Fibroblast of lung (primary cell): ENCODE data around the gene HOXB6. TPM values are rescaled to one million over a fixed set of nuclear protein-coding genes. Genes with fewer than 3 reads are reported as not detected.

ENCODE experiments used
- DNase-seq, 2 donors: peaks; one replicate each; pipeline versions ENCODE4 v3.0.0 to v3.0.0-alpha.2; 2010; ENCODE audit warnings: low read depth in 2 of 2
- H2AFZ ChIP-seq: 2 replicates; pipeline ENCODE4 v1.5.1; 2012; ENCODE audit warnings: low read length, control low read depth, inconsistent platforms
- H3K27ac ChIP-seq: 2 replicates; pipeline ENCODE4 v1.5.1; 2011; ENCODE audit warnings: low read length, control low read depth; ENCODE audit not compliant: insufficient read depth
- H3K27me3 ChIP-seq: 2 replicates; pipeline ENCODE4 v1.5.1; 2011; ENCODE audit warnings: mild to moderate bottlenecking, low read length; ENCODE audit not compliant: control insufficient read depth, insufficient read depth
- H3K36me3 ChIP-seq: 2 replicates; pipeline ENCODE4 v1.5.1; 2011; ENCODE audit warnings: low read length; ENCODE audit not compliant: control insufficient read depth, insufficient read depth
- H3K4me1 ChIP-seq: 2 replicates; pipeline ENCODE4 v1.5.1; 2011; ENCODE audit warnings: low read length; ENCODE audit not compliant: control insufficient read depth, insufficient read depth; ENCODE audit errors: extremely low read depth
- H3K4me2 ChIP-seq: 2 replicates; pipeline ENCODE4 v1.5.1; 2011; ENCODE audit warnings: low read length, control low read depth; ENCODE audit not compliant: insufficient read depth; ENCODE audit errors: extremely low read depth
- H3K4me3 ChIP-seq, 4 experiments: fragments of 200-600 bp in 1 of 4; sonication (generic) in 1 of 4; replicated peaks in 1 of 4; 2 replicates each; pipeline ENCODE4 v1.5.1; 2011 to 2016; ENCODE audit warnings: low read length in 4 of 4, low read depth in 3 of 4, mild to moderate bottlenecking in 3 of 4, control low read depth in 2 of 4, inconsistent platforms in 1 of 4, mixed read lengths in 1 of 4; ENCODE audit not compliant: insufficient read depth in 1 of 4; ENCODE audit errors: control extremely low read depth in 1 of 4
- H3K79me2 ChIP-seq: 2 replicates; pipeline ENCODE4 v1.5.1; 2012; ENCODE audit warnings: mild to moderate bottlenecking, low read length, inconsistent platforms; ENCODE audit not compliant: control insufficient read depth, insufficient read depth
- H3K9ac ChIP-seq: 2 replicates; pipeline ENCODE4 v1.5.1; 2011; ENCODE audit warnings: mild to moderate bottlenecking, low read length, control low read depth; ENCODE audit not compliant: insufficient read depth
- H3K9me3 ChIP-seq: 2 replicates; pipeline ENCODE4 v1.5.1; 2012; ENCODE audit warnings: low read depth, low read length; ENCODE audit not compliant: control insufficient read depth, insufficient read depth
- H4K20me1 ChIP-seq: 2 replicates; pipeline ENCODE4 v1.5.1; 2011; ENCODE audit warnings: low read length; ENCODE audit not compliant: control insufficient read depth, insufficient read depth; ENCODE audit errors: extremely low read depth
- CTCF ChIP-seq, 2 donors: IDR thresholded peaks in 1 of 2; conservative IDR thresholded peaks in 1 of 2; 1 replicate in 1 of 2; 2 replicates in 1 of 2; pipeline ENCODE4 v1.5.1; 2011 to 2012; ENCODE audit warnings: low read length in 2 of 2, control low read depth in 1 of 2, inconsistent platforms in 1 of 2, low read depth in 1 of 2, mild to moderate bottlenecking in 1 of 2
- EZH2 ChIP-seq: IDR thresholded peaks from 2 replicates; pipeline ENCODE4 v1.5.1; 2012; ENCODE audit warnings: low read length, control low read depth, mild to moderate bottlenecking; ENCODE audit errors: missing control alignments
- polyA plus RNA-seq, 2 donors: library from polyadenylated mRNA; depleted of rRNA in 1 of 2; stranded (reverse) in 1 of 2; unstranded in 1 of 2; fragments of >200 nt; gene quantifications; 2 replicates each; pipeline ENCODE4 v1.2.1, GENCODE V29; 2011 to 2012; ENCODE audit warnings: missing spikeins in 1 of 2
- total RNA-seq: library from RNA; depleted of rRNA; stranded (reverse); fragments of >200 nt; gene quantifications from 2 replicates; pipeline ENCODE4 v1.2.1, GENCODE V29; 2014

HOXB6 gene
- total and polyA plus RNA-seq, 2 donors (not counting 1 experiment from before 2014, with no cell fraction given) = 16.2 to 28.9 TPM

- peaks cover 6% of the 10 kb centered on the region for H3K79me2 ChIP-seq
- H3K27me3 ChIP-seq = peaks cover 76% of the 10 kb centered on the region
- peak overlapping the region; percentile 58 for H3K4me2 ChIP-seq
- no peaks in the 10 kb centered on the region for H3K9me3 ChIP-seq
- no peak for DNase-seq
- TF ChIP-seq EZH2 (no peak), CTCF (conservative IDR thresholded peaks at IDR 0.05 in 1 of 2, IDR thresholded peaks at IDR 0.05 in 1 of 2; ENCODE audit: low read depth in 1 of 2, low read length in 2 of 2) (no peak)
- no peak overlapping the region for H2AFZ ChIP-seq
- no peaks in the 10 kb centered on the region for H3K36me3 ChIP-seq
- no peaks in the 10 kb centered on the region for H4K20me1 ChIP-seq
- no peaks in the 10 kb centered on the region for H3K4me1 ChIP-seq
- H3K9ac ChIP-seq = no peak overlapping the region
- peak overlapping the region in 2 of 4 experiments; percentile 24 to 30 for H3K4me3 ChIP-seq
- H3K27ac ChIP-seq = no peak overlapping the region
Measured at GRCh38 chr17:48616717-48617470, 12.1 kb upstream of the HOXB6 start.

GRCh38 chr17:48615963-48616716 is 11.4 kb upstream of the HOXB6 start:
- Histone ChIP-seq H3K36me3 (no peaks in the 10 kb centered on the region), H3K27me3 (peaks cover 68% of the 10 kb centered on the region), H3K9me3 (no peaks in the 10 kb centered on the region), H3K4me2 (no peak overlapping the region), H3K4me1 (peaks cover 4% of the 10 kb centered on the region), H3K9ac (no peak overlapping the region), H3K27ac (no peak overlapping the region), H3K4me3 (no peak overlapping the region), H4K20me1 (no peaks in the 10 kb centered on the region), H3K79me2 (peaks cover 9% of the 10 kb centered on the region), H2AFZ (no peak overlapping the region)
- TF ChIP-seq CTCF (conservative IDR thresholded peaks at IDR 0.05 in 1 of 2, IDR thresholded peaks at IDR 0.05 in 1 of 2; ENCODE audit: low read depth in 1 of 2, low read length in 2 of 2) = no peak
- peak; percentile 19 for TF ChIP-seq EZH2
- DNase-seq = no peak
